ENCODE results near the gene SLC6A8.

DNA sequence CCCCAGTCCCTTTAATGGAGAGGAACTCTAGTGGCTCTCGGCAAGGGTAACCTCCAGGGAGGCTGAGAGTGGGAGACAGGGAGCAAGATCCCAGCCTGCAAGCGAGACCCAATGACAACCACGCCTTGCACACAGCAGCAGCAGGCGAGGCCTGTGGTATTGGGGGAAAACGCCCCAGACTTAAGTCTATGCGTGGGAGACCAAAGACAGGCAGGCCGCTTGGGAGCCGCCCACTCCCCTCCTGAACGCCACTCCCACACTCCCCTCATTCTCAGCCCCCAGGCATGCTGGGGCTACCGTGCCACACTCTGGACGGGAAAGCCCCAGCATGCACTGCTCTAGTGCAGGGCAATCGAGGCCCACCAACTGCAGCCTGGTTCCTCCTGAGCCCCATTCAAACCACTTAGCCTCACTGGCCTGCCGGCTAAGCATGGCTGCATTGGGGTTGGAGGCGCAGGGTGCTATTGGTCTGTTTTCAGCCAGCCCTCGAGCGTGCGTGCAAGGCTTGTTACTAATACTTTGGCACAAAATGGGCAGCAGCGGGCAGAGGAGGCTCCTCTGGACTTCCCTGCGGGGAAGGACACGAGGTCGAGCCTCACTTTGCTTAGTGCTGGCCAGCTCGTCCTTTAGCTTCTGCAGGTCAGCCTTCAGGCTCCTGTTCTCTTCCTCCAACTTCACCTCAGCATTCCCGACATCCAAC, 14.8 kb downstream of the SLC6A8 start:
- TF ChIP-seq EZH2 (IDR thresholded peaks at IDR 0.05; ENCODE audit: insufficient read depth, poor library complexity, severe bottlenecking) = no peak
- TF ChIP-seq EZH2phosphoT487 (IDR thresholded peaks at IDR 0.05; ENCODE audit: insufficient read depth, low read depth) = no peak
